OCI-M2 (cell line): ENCODE results near the gene DGKH.
"Not testable (repeated sequence)": the region's sequence is repeated elsewhere in the genome, so short reads cannot be mapped to it uniquely, and the experiment has no call there.

Experiments used
- DNase-seq: peaks from one replicate; lab custom pipeline; 2025; ENCODE audit not compliant: unreplicated experiment; lab: John Stamatoyannopoulos, UW

DGKH gene

GRCh38 chr13:42068886-42069285 is 20.4 kb downstream of the DGKH start:
- no peak for DNase-seq

GRCh38 chr13:42070599-42070998 is 22.2 kb downstream of the DGKH start:
- not testable (repeated sequence) for DNase-seq

- DNase-seq: not testable (repeated sequence)
Measured at GRCh38 chr13:42071179-42071578, 22.7 kb downstream of the DGKH start.

DNA sequence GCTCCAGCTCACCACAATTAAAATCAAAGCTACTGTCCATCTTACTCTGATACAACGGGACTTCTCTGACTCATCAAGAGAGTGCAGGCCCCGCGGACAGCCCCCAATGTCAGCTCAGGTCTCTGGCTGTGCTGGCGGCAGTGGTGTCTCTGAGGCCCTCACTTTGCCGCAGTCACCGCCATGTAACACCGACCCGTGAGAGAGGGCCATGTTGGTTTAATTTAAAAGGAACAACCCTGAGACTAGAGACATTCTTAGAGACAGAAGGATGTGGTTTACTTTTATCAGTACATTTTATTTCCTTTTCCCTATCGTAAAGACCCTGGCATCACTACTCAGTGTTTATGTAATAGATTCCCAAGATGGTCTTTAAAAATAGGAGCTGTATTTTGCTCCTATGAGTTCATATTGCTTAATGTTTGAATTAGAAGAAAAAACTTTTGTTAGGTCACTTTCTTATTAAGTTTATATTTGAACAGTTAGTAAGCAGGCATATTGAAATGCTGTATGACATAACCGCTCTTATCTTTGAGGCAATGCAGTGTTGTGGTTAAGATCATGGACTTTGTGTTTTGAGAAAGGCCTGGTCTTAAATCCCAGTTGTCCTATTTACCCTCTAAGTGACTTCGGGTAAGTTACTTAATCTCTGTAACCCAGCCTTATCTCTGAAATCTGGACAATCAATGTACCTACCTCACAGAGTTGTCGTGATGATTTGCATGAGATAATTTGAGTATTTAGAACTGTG is 23.4 kb downstream of the DGKH start:
- no peak for DNase-seq

DNA sequence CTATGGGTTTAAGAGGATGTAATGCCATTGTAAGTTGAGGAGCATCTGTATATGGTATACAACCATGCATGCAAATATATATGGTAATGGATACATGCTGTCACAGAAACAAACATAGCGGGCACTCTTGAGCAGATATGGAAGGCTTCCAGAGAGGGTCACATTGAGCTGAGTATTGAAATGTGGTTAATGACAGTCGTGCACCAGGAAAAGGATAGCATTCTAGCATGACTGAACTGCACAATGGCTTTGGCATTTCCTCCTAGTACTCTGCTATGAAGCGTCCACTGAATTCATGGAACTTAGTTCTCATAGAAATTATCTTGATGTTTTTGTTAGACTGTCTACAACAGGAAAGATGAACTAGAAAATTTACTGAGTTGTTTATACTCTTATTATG is 25.2 kb downstream of the DGKH start:
- DNase-seq: no peak

DNA sequence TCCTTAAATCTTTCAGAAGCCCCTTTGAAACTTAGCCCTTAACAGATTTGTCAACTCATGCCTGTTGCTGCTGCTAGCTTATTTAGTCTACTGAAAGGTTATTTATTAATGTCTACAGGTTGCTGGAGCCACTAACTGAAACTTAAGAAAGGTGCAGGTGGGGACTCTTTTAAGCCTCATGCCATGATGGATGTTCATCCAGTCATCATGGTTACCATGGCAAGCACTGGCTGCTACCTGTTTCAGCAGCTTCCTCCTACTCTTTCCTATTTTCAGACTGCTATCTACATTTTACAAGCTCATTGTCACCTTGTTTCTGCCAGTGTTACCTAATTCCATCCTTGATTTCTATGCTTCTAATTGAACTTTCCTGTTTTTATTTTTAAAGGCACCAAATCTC is 27.1 kb downstream of the DGKH start:
- DNase-seq: no peak

- no peak for DNase-seq
Measured at GRCh38 chr13:42076309-42076713, 27.9 kb downstream of the DGKH start.

- no peak for DNase-seq
Measured at GRCh38 chr13:42078128-42078808, 29.8 kb downstream of the DGKH start.

DNA sequence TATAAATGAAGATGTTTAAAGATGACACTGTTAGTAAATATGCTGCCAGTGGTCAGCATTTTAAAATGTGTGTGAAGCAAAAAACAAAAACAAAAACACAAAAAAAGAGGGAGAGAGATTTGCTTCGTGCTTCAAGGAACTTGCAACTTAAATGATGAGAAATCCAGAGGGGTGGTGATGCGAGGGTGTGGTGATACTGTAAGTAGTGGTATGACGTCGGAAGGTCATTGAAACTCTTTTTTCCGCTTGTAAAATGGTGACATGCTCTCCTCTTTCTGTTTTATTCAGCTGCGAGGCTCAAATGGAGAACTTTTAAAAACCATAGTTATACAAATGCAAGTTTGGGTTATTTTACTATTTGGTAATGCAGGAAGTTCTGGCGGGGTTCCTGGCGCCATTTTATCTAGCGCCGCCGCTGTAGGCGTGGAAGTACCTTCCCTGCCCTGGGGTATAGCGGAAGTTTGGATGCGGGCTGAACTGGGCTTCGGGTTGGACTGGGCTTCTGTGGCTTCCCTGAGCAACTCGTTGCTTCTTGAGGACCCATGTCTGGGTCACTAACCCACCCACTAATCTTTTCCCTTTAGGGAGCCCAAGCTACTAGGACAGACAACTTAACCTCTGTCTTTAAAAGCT is 34.8 kb downstream of the DGKH start:
- DNase-seq: no peak

DNA sequence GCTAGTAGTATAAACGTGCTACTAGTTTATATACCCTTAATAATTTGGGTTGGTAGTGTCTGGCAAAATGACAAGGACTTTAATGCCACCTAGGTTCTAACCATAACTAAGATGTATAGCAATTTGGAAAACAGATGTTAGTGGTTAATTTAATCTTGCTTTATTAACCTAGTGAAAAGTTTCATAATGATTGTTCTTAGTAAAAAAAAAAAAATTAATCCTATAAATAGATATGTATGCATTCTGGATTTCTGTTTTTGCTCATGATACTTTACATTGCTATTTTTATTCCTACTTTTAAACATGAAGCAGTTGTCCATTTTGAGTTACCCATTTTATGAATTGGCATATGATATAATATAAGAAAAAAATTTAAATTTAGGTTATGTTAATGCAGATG is 36.3 kb downstream of the DGKH start:
- no peak for DNase-seq

DNA sequence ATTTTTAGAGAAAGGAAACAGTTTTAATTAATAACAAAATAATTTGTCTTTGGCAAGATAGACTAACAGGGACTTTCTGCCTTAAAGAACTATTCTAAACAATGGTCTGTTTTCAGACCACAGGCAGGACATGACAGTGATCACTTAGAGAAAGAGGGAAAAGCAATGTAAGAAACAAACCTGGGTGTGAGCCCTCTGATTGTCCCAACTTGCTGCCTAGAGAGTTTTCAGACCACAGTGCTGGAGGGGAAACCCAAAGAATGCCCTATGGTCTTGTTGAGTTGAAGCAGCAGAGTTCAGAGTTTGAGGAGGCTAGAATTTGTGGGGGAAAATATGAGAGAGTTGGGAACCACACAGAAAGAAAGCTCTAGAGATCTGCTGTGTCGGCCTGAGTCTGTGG is 38.1 kb downstream of the DGKH start:
- DNase-seq: no peak

DNA sequence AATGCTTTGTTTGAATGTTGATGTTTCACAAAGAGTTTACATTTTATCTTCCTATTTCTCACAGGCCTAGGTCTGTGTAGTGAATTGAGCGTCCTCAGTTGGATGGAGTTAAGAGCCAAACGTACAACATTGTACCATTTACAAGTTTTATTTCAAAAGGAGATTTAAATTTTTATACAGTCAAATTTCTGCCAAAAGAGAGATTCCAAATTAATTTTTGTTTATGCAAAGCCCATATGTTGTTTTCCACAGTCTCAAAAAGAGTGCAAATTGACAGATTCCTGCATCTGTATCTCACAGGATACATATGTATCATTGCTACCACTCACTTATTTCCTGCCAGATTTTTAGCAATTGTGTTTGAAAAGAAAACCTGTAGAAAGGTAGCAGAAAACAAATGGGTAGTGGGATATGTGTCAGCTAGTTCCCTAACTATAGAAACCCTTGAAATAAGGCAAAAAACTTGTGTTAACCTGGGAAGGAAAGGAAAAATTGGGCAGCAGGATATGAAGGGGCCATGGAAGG is 46.1 kb downstream of the DGKH start:
- no peak for DNase-seq

DNA sequence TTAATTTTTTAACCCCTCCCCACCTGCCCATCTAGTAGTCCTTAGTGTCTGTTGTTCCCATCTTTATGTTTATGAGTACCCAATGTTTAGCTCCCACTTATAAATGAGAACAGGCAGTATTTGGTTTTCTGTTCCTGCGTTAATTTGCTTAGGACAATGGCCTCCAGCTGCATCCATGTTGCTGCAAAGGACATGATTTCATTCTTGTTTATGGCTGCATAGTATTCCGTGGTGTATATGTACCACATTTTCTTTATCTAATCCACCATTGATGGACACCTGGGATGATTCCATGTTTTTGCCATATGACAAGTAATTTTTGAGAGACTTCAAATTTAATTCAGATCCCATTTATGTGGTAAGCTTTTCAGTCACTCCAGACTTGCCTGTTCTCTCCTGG is 47.8 kb downstream of the DGKH start:
- not testable (repeated sequence) for DNase-seq

DNA sequence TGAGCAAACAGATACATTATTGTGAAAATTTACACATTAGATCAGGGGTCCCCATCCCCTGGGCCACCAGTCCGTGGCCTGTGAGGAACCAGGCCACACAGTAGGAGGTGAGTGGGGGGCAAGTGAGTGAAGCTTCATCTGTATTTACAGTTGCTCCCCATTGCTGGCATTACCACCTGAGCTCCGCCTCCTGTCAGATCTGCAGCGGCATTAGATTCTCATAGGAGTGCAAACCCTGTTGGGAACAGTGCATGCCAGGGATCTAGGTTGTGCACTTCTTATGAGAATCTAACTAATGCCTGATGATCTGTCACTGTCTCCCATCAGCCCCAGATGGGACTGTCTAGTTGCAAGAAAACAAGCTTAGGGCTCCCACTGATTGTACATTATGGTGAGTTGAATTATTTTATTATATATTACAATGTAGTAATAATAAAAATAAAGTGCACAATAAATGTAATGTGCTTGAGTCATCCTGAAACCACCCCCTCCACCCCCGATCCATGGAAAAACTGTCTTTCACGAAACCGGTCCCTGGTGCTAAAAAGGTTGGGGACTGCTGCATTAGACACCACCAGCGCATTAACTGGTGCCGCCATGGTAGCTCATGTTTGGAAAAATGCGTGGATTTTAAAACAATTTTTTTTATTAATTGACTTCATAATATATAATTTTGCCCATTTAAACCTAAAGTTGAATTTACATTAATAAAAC is 51.7 kb downstream of the DGKH start:
- DNase-seq: no peak

DNA sequence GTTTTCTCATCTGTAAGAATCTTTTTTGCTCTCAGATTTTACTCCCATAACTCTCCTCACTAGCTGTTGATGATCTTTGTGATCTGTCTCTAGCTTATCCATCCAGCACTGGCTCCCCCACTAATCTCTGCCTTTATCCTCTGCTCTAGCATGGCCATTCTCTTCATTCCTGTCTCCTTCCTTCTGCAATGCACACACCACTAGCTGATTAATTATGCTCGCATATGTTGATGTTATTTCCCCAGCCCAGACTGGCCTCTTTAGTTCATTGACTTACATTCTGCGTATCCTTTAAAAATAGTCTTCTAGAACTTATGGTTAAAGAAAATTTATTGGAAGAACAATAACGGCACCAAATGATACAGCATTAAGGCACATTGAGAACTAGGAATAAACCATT is 52.5 kb downstream of the DGKH start:
- DNase-seq: no peak

DNA sequence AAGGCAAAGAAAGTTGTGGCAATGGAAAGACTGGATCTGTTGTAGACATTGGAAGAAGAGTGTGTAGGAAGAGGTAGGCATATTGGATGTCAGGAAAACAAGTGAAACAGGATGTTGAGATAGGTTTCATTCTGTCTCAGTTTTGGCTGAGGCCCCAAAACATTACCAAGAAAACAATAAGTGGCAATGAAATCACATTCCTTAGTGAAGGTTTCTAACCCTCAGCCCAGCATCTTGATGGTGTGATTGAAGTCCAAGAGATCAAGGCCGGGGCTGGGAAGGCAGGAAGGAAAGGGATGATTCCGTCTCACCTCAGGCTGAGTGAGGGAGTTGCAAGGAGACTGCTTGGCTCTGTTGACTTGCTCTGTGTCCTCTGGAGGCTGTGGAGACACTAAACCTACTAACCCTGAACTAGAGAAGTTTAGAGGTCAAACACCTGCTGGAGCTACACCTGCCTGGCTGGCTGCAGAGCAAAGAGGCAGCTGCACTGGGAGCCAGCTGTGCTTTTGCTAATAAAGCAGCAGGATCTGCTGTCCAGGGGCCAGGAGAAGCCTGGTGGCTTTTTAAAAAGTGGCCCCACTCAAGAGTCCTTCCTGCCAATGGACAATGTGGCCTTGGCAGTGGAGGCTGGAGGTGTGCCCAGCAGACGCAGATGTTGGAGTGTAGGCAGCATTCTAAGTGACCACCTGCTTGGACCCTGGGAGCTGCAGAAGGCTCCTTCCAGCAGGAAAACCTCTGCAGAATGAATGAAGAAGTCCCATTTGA is 53.6 kb downstream of the DGKH start:
- DNase-seq: no peak

- no peak for DNase-seq
Measured at GRCh38 chr13:42102961-42103865, 54.8 kb downstream of the DGKH start.

DNA sequence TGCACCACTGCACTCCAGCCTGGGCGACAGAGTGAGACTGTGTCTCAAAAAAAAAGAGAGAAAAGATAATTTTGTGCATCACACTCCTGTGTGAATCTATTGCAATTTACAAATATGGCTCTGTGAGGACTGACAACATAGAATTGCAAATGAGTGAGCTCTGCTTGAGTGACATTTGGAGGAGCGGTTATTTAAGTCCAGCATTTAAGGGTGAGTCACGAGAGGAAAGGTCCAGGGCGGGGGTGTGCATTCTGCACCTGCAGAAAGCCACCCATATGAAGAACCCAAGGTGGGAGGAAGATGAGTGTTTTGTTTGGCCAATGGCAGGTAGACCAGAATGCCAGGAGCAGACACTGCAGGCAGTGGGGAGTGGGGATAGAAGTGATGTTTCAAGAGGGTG is 58.5 kb downstream of the DGKH start:
- no peak for DNase-seq

- no peak for DNase-seq
Measured at GRCh38 chr13:42107421-42107820, 59.0 kb downstream of the DGKH start.

GRCh38 chr13:42108217-42108616 is 59.8 kb downstream of the DGKH start:
- no peak for DNase-seq
